GM19438 (cell line): ENCODE measurements around the gene TNFRSF4.

Source experiments
- ATAC-seq: cut with Tn5 transposase; IDR thresholded peaks from one replicate; pipeline ENCODE4 v1.9.1; 2021; ENCODE audit warnings: low read depth; ENCODE audit not compliant: unreplicated experiment

The TNFRSF4 gene

DNA sequence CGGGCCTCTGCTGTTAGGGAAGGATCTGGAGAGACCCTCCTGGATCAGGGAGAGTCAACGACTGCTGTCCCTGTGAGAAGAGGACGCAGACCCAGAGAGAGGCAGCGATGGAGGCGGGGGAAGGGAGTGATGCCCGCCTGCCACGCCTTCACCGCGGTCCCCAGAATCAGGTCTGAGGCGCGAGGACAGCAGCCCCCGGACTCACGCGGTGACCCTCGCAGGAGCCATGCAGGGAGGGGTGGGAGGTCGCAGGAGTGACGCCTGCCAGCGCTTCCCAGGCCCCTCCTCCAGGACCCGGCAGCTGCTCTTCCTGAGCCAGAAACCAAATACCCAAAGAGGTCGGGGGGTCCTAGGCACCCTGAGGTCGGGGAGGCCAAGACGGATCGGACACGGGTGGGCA is 6.2 kb upstream of the TNFRSF4 start:
- no peak for ATAC-seq

DNA sequence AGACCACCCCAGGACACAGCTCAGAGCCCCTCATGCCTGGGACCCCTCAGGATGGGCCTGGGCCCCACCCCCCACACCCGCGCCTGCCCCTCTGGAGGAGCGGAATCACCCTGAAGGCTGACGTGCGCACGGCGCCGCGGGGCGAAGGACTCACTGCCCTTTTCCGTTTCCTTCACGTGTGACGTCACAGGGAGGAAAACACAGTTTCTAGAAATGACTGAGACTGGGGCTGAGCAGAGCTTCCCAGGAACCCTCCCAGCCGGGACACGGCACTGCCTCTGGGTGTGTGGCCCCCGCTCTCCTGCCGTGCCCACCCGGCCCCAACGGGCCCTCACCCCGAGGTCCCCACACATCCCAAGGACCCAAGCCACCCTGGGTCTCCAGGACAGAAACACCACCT is 5.4 kb upstream of the TNFRSF4 start:
- no peak for ATAC-seq

DNA sequence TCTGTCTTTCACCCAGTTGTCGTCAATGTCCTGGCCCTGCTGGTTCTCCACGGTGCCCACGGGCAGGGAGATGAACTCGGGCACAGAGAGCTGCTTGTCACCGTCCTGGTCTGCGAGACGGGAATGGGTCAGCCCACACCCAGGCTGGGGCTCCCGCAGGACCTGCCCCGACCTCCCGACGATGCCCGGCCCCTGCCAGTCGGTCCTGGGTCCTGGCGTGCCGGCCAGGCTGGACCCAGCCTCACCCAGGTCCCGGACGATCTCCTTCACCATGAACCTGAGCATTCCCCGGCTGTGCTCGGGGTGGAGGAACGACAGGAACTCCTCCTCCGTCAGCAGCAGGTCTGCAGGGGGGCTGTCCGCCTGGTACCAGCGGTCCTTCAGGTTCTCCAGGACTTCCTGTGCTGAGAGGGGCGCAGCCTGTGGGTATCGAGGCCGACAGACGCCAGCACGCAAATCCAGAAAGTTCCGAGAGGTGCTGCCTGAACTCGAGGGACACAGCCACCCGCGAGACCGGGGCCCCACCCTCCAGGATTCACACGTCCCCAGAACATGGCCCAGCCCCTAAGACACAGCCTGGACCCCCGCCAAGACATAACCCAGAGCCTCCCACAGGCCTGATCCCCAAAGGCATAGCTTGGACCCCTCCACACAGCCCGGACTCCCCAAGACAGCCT is 4.7 kb upstream of the TNFRSF4 start:
- ATAC-seq = no peak

DNA sequence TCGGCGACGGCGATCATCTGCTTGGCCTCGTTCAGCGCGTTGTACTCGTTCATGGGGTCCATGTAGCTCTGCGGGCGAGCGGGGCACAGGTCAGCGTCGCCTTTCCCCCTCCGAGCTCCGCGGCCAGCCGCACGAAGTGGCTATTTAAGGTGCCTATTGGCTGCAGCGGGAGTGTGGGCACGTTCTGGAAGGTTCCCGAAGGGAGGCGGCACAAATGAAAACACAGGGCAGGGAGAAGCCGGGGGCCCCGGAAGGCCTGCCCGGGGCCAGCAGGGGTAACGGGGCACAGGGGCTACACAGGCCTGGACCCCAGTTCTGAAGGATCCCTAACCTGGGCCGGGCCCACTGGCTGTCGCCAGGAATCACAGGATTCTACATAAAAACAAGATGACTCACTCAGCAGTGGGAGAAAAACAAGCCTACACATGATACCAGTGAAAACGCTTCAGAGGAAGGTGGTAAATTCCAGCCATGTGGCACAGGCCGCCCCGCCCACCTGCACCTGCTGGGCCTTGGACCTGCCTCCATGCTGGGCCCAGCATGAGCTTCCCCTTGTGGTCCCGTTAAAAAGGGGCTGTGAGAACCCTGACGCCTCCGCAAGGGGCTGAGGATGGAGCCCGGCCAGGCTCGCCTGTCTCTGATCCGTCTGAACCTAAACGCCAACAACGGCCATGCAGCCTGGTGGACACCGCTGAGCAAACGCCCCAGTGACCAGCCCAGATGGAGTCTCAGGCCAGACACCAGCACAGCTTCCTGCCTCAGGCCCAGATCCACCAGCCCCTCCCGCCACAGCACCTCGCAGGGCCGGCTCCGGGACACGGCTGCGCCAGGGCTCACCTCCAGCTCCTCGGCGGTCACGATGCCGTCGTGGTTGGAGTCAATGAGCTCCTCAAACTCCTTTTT is 3.9 kb upstream of the TNFRSF4 start:
- no peak for ATAC-seq

DNA sequence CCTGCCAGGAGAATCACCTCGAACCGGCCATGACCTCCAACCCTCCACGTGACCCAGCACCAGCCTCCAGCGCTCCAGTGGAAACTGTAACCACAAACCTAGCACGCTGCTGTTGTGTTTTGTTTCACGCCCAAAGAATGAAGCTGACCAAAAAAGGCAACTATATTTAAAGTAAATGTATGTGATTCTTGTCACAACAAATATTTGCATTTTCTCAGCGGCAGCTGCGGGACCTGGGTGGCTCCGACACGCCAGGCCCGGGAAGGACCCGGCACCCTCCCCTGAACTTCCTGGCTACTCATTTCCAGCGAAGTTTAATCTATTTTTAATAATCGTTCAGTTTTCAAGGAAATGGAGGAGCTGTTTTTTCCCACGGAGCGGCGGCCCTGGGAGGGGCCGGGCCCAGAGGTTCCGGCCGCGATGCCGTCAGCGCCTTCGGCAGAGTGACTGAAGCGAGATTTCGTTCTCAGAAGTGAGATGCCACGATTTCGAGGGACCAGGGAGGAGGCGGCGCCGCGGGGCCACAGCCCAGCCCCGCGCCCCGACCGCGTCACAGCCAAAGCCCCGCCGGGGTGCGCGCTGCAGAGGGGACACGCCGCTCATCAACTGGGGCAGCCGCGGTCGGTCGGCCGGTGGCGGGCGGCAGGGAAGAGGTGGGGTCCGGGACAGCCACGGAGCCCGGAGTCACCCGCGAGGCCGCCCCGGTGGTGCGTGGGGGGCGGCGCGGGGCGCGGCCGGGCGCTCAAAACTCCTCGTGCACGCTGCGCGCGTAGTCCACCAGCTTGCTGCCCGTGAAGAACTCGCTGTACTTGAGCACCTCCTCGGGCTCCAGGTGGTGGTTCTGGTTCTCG is 3.0 kb upstream of the TNFRSF4 start:
- ATAC-seq = no peak

DNA sequence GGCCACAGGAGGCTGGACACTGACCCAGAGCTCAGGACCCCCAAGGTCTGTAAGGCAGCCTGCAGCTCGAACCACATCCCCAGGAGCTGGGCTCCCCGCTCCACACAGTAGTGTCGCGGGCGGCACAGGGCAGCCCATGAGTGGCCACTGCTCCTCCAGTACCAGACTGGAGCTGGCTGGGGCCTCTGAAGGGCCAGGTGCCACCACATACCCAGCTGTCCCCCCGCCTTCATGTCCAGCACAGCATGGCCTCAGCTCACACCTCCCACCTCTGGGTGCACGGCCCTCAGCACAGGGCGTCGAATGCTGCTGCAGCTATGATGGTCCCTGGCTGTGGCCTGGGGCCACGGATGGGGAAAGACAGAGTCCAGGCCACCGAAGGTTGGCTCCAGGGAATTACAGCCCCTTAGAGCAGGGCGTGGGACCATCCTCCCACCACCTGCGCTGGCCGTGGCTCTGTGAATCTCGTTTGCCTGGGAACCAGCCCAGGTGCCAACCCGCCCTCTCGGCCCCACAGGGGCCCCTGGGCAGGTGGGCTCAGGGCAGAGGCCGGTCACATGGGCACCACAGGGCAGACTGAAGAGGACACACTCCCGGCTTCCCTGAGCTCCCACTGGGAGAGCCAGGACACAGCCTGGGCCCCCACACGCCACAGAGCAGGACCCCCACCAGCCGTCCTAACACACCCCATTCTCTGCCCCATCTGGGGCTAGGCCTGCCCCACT is 2.1 kb upstream of the TNFRSF4 start:
- no peak for ATAC-seq

DNA sequence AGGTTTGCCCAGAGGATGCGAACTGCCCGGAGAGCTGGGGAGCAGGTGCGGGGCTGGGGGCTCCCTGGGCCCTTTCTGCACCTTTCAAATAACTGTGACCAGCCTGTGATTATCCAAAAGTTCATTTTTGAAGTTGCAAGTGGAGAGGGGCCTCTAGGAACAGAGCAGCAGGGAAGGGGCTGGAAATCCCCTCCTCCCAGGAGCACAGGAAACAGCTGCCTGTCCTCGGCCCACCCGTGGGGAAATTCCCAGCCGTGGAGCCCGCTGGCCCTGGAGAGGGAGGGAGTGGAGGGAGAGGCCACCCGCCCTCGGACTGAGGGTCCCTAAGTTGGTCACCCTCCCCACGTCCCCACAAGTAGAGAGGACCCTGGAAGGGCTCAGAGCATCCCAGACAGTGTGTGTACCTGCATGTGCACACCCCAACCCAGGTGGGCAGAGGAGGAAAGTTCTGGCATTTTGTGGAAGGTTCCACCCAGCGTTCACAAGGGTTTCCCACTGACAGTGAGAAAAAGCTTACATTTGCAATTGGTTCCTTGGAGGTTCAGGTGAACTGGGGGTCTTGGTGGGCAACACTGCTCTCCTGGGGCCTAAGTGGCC is 1.2 kb upstream of the TNFRSF4 start:
- ATAC-seq = no peak

DNA sequence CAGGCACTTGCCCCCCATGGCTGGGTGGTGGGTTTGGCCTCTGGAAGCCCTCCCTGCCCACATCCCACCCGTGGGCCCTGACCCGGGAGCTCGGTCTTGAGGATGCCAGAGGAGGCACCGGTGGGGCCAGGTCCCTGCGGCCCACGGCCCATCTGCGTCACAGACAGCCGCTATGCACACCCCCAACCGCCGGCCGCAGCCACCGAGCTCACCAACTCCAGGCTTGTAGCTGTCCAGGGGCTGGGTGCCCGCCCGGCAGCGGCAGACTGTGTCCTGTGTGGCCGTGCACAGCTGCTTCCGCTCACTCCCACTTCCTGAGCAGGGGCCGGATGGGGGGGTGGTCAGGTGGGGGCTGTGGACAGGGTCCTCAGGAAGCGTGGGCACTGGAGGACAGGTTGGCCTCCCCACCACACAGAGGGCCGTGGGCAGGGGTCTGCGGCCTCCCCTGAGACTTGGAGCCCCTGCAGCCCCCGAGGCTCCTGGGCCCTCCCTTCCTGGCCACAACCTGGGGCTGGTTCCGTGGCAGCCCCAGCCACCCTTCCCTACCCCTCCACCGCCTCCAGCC is 1.1 kb downstream of the TNFRSF4 start:
- no peak for ATAC-seq

DNA sequence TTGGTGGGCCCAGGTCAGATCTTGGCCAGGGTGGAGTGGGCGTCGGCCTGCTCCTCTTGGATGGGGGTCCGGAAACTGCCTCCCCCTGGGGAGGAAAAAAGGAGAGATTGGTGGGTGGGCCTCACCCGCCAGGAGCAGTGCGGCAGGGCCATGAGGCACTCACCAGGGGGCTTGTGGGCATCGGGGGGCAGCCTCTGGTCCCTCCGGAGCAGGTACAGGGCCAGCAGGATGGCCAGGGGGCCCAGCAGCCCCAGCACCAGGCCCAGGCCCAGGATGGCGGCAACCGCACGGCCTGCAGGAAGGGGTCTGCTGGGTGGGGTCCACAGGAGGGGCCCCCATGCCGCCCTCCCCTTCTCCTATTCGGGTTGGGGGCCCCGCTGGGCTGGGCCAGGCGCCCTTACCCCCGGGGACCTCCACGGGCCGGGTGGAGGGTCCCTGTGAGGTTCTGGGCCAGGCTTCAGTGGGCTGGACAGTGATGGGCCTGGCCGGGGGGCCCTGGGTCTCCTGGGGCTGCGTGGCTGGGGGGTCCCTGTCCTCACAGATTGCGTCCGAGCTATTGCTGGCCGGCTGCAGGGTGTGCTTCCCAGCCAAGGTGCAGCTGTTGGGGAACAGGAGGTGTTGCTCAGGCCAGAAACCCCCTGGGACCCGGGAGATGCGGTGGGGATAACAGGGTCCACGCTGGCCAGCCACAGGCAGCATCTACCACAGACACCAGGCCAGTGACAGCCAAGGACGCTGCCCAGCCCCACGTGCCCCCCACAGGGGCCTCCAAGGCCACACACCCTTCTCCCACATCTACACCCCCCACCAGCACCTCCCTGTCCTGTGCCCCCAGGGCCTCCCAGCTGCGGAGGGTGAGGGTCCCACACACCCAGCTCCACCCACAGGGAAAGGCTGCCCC is 2.2 kb downstream of the TNFRSF4 start:
- ATAC-seq = no peak

DNA sequence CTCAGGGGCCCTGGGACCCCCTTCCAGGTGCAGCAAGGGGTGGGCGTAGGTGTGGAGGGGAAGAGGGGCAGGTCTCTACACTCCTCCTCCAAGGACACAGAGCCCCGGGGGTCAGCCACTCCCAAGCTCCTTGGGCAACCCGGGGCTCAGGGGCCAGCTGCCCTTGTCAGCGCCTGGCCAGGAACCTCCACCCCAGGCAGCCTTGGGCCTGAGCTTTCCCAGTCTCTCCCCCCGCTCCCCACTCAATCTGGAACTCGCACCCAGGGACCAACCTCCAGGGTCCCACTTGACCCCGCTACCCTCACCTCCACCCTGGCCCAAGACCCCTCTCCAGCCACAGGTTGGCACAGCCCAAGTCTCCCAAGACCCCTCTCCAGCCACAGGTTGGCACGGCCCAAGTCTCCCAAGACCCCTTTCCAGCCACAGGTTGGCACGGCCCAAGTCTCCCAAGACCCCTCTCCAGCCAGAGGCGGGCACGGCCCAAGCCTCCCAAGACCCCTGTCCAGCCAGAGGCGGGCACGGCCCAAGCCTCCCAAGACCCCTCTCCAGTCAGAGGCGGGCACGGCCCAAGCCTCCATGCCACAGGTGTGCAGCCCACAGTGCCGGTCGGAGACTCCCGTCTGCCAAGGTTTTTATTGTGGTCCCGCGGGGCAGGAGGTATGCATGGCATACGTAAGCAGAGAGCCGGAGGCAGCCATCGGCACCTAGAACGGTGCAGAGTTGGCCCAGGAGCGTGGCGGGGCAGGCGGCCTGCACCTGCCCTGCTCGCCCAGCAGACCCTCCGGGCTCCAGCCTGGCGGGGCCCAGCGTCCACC is 3.0 kb downstream of the TNFRSF4 start:
- no peak for ATAC-seq

DNA sequence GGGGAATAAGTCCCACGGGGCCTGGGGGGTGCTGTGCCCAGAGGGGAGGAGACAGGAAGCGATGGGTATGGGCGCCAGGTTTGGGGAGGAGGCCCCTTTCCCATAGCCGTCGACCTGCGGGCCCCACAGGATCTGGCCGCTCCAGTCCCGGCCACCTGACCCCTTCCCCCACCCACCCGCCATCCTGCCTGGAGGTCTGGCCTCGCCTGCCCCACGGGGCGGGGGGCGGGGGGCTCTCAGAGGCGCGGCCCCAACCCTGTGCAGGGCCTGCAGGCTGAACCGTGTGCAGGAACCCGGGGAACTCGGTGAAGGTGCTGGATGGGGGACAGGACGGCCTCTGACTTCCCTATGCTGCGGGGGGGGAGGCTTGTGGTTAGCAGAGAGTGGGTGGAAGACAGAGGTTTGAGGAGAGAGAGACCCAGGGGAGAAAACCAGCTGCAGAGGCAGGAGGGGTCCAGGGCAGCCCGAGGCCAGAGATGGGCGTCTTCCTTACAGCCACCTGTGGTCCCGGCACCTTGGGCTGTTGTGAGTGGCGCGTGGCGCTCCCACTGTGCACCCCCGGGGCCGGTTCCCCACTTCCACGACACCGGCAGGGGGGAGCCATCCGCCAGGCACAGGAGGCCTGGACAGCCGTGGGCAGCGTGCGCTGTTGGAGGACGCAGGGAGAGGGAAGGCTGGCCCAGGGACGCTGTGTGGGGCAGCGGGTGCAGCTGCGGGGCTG is 5.1 kb downstream of the TNFRSF4 start:
- no peak for ATAC-seq

DNA sequence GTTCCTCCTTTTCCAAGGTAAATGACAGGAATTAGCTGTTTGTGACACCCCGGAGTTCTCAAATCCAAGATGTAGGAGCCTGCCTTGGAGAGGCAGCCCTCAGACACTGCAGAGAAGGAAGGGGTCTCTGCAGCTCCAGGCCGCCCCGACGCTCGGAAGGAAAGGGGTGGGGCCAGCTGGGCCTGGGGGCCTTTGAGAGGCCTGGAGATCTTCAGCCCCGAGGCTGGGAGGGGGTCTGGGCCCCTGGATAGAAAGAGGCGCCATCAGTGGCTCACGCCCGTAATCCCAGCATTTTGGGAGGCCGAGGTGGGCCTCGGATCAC is 6.4 kb downstream of the TNFRSF4 start:
- ATAC-seq = no peak

DNA sequence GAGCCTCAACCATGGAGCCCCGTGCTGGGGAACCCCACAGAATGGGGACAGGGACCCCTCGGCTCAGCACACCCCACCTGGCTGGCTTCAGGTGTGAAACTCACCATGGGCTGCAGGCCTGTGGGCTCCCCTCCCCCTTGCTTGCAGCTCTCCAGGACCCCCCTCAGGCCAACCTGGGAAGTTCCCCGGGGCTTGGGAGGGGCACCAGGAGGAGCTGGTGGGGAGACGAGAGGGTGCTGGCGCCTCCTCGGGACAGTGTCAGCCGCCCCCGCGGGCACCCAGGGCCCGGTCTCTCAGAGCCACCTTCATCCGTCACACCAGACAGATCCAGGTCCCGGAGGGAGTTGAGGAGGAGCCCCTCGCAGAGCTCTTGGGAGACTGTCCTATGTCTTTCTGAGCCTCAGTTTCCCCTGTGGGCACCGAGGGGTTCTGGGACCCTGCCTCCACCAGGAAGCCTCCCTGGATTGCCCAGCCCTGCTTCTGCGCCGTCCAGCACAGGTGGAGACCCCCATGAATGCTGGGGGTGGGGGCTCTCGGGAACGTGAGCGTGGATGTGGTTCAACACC is 6.9 kb downstream of the TNFRSF4 start:
- no peak for ATAC-seq

DNA sequence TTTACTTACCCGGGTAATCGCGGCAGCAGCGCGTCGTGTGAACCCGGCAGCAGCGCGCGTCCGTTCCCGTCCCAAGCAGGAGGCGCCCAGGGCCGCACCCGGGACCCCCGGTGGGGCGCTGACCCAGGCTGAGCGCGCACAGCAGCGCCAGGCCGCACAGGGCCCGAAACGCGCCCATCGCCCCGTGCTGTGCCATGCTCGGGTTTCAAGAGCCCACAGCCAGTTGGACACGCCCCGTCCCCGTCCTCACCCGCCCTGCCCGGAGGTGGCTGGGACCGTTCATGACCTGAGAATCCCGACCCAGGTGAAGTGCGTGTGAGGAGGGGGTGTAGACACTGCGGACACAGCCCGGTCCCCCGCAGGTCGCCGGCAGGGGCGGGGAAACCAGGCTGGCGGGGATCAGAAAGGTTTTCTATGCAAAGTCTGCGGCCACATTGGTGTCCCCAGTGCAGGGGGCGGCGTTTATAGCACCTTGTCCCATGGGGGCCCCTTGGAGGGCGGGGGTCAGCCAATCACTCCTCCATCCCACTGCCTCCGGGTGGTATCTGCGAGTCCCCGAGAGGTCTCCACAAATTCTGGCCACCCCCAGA is 7.5 kb downstream of the TNFRSF4 start, which contains the start of gene TNFRSF18:
TSS of gene TNFRSF18 (minus strand) at position 217 of the 590 bp plus-strand sequence. CDS start at position 196, 21 bp downstream.
- no peak for ATAC-seq

DNA sequence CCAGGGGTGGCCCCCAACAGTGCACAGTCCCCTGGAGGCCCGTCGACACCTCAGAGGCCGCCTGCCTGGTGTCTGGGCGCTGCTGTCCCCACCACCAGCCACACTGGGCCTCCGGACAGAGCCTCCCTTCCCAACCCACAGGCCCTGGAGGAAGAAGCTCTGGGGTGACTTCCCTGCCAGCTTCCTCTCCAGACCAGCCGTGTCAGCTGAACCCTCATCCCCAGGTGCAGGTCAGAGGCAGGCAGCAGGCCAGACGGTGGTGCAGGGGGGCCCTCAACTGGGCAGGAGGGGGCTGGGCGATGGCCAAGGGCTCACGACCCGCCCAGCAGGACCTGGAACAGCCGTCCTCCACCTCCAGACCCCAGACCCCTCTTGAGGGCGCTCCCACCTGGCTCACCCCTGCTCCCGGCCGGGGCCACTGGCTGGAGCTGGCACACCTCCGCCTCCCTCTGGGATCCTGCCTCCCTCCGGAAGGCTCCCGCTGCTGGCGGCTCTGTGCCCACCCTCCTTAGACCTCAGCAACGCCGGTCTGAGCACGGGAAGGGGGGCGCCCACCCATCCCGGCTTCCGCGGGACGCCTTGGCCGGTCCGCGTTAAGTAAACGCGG is 8.1 kb downstream of the TNFRSF4 start:
- no peak for ATAC-seq
